Effector CD4-positive, alpha-beta T cell (primary cell): ENCODE data around the gene DGKD.
"Not testable (repeated sequence)": the region's sequence is repeated elsewhere in the genome, so short reads cannot be mapped to it uniquely, and the experiment has no call there.

Experiments used
- DNase-seq: peaks from one replicate; pipeline ENCODE4 v3.0.0-alpha.2; 2020

Gene DGKD

DNA sequence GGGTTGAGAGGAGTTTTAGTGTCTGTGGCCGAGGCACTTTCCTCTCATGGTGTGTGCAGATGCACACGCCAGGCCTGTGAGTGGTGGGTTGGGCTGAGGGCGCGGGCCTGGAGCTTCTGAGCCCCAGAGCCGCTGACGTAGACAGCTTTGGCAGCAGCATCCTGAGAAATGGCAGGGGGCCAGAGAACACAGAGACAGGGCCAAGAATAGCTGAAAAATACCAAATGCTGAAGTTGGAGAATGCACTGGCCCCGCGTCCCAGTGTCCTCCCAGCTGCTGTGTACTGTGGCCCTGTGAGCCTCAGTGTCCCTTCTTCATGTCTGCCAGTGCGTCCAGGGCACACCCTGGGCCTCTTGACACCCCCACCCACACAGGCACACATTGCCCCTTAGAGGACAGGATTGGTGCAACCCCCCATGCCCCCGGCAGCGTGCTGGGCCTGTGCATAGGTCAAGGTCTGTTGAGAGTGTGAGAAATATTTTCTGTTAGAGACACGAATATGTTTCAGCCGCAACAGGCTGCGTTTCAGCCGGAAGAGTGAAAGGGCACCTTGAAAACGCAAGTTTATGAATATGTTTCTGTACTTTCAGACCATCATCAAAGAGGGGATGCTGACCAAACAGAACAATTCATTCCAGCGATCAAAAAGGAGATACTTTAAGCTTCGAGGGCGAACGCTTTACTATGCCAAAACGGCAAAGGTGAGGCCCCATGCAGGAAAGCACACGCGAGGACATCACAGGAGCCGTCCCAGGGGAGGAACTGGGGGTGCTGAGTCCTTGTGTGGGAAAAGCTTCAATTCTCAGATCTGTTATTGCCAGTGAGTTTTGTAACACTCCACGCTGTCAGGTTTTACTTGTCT, 33.6 kb downstream of the DGKD start:
- no peak for DNase-seq

DNA sequence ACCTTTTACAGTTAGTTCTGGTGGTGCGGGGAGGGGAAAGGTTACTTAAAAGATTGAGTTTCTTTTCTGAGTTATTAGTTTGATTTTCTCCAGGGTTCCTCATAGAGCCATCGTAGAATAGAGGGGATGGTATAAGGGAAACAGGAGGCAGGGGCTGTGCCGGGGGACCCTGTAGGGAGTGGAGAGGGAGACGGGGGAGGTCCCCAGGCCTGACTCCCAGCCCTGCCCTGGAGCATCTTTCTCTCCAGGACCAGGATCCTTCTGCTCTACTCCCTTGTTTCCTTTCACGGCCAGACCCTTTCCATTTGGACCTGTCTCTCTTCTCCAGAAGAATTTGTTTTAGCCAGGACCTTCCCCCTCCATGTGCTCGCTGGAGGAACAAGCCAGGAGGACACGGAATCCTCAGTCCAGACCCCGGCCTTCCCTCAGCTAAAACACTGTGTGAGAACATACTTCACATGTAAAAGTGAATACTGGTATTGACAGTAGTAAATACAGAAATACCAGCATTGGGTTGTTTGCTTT, 35.4 kb downstream of the DGKD start:
- no peak for DNase-seq

DNA sequence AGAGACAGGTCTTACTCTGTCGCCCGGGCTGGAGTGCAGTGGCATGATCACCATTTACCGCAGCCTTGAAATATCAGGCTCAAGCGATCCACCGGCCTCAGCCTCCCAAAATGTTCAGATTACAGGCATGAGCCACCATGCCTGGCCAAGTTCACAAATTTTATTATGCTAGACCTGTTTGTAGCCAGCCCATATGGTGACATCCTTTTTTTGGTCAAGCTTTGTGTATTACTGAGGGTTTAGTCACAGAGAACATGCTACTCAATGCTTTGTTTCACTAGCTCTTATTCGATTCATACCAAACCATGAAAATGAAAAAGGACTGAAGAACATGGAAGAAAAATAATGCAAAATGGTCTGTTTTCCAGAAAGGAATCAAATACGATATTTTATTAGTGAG, 41.4 kb downstream of the DGKD start:
- DNase-seq, result no peak

DNA sequence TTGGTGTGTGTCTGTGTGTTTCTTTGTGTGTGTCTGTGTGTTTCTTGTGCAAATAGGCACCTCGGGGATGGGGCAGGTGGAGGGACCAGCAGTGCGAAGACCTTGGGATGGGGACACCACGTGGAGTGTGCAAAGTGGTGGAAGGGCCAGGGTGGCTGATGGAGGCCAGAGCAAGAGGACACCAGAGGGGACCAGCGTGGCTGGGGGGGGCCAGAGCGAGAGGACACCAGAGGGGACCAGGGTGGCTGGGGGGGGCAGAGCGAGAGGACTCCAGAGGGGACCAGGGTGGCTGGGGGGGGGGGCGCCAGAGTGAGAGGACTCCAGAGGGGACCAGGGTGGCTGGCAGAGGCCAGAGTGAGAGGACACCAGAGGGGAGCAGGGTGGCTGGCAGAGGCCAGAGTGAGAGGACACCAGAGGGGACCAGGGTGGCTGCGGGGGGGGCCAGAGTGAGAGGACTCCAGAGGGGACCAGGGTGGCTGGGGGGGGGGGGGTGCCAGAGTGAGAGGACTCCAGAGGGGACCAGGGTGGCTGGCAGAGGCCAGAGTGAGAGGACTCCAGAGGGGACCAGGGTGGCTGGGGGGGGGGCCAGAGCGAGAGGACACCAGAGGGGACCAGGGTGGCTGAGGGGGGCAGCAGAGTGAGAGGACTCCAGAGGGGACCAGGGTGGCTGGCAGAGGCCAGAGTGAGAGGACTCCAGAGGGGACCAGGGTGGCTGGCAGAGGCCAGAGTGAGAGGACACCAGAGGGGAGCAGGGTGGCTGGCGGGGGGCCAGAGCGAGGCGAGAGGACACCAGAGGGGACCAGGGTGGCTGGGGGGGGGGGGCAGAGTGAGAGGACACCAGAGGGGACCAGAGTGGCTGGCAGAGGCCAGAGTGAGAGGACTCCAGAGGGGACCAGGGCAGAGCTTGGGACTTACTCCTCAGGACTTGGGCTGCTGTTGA, 42.7 kb downstream of the DGKD start:
- DNase-seq, result not testable (repeated sequence)

DNA sequence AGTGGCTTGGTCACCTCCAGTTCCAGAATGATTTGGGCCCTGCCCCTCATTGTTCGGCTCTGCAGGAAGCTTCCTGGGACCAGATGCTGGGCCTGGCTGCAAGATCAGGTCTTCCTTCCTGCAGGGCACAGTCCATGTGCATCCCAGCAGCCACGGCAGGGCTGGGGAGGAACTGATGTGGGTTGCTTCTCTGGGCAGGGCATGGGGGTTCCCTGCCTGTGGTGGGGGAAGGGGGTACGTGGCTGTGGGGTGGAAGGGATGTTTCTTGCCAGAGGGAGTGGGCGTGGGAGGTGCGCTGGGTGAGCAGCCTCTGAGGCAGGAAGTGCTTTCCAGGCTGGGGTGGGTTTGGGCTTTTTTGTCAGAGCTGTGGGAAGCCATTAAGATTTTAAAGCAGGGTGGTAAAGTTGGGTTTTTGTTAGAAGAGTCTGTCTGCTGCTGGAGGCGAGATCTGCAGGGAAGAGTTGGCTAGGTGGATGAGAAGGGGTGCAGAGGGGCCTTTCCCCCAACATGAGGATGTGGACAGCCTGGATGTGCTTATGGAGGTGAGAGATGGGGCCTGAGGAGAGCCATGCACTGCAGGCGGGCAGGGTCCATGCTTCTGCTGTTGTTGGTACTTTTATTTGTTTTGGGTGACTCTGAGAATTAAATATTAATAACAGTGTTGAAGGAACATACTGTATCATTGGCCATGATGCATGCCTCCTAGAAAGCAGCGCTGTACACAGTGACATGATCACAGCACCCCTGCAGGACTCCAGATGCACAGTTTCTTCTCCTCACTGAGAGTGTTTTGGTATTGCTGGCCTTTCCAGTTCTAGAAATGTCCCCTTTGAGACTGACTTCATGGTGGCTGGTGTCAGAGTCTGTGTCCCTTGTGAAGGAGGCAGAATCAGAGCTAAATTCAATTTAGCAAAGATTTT, 45.3 kb downstream of the DGKD start:
- DNase-seq, result no peak

DNA sequence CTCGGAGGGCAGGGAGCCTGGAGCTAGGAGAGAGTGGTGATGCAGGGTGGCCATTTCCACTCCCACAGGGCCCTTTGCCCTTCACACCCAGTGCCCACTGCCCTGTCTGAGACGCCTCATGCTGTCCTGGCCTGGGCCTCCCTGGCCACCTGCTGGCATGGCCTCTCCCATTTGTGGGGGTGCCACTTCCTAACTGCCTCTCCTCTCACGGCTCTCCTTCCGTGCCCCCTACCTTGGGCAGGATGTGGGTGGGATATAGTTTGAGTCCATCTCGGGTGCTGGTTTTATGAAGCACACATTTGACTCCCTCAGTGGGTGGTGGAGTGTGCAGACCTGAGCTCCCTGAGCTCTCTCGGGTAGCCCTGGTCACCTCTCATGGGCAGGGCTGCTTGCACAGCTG, 46.0 kb downstream of the DGKD start:
- no peak for DNase-seq

DNA sequence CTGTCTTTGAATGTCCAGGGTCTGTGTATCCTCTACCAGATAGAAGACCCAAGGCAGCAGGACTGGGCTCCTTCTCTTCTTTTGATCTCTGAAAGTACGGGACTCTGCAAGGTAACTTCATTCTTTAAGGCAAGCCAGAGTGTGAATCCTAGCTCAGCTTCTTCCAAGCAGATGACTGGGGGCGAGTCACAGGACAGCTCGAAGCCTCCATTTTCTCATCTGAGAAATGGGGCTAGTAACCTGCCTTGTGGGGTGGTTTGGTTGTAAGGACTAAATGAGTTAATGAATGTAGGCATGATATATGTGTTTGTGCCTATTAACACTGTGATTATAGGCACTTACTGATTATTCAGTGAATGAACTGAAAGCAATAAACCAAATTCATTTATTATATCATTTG, 46.7 kb downstream of the DGKD start:
- DNase-seq, result no peak

DNA sequence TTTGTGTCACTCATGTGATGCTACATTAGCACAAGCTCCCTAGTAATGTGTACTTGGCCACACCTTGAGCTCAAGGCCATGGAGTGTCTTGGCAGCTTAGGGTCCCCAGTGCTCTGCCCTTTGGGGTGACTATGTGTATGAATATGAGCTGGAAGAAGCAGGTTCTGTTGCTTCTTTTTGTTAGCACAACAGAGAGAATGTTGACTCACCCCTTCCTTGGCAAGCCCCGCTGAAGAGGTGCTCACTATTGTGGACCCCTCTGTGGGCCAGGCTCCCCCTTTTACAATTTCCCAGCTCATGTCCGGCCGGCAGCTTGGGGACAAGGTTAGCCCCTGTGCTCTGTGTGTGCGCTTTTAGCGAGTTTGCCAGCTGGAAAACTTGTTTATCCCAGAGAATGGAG, 48.1 kb downstream of the DGKD start:
- DNase-seq, result no peak

DNA sequence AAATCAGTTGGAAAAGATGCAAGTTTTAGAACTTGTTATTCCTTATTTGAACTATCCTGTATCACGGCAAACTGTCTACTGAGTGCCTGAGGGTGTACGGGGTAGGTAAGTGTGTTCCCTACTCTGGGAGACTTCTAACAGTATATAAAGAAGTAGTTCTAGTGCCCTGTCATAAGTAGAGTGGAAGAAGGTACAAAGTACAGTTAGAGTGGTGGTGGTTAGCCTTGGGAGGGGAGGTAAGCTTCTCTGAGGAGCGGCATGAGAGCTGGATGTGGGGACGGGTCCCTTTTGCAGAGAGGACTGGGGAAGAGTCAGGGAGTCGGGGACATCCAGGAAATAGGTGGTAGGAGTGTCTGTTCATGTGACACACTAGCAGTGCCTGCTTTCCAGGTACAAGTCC, 48.5 kb downstream of the DGKD start:
- DNase-seq, result no peak

DNA sequence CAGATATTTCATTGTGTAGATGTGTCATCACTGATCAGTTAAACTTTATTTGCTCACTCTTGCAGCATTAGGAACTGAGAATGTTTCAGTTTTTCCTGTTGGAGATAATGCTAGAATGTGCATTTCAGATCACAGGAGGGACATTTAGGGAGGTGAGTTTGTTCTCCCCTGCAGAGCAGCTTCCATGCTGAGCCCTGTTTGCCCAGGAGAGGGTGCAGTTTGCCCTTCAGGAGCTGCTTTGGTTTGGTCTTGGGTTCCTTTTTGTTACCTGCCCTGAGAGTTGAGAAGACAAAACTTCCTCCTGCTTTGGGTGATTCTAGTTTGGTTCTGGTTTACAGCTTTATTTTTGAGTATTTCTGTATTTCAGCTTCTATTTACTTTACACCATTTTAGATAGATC, 49.9 kb downstream of the DGKD start:
- DNase-seq, result peak; percentile 59

DNA sequence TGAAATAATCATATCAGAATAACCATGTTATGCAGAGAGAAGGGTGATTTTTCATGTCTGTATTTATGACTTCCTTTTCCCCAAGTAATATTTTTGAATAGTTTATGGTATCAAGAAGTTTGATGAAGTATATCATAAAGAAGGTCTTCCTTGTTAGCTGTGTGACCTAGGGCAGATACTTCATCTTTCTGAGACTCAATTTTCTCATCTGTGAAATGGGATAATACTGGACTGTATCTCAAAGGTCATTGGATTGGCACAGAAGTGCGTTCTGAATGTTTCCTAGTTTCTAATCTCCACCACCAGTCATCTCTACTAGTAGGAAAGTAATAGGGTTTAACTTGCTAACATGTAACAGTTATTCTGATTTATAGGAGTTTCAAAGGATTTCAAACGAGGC, 52.6 kb downstream of the DGKD start:
- no peak for DNase-seq

DNA sequence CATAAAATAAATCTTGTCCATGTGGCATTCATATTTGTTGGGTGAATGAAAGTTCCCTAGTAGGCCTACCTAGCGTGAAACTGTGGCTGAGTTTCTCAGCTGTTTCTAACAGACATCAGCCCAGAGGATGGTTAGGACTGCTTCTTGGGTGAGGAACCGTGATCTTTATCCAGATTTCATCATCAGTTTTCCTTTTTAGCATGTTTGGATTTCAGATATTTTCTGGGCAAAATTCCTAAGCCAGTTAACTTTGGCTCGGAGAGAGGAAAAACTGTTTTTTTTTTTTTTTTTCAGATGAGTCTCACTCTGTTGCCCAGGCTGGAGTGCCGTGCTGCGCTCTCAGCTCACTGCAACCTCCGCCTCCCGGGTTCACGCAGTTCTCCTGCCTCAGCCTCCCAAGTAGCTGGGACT, 53.5 kb downstream of the DGKD start:
- DNase-seq, result no peak

DNA sequence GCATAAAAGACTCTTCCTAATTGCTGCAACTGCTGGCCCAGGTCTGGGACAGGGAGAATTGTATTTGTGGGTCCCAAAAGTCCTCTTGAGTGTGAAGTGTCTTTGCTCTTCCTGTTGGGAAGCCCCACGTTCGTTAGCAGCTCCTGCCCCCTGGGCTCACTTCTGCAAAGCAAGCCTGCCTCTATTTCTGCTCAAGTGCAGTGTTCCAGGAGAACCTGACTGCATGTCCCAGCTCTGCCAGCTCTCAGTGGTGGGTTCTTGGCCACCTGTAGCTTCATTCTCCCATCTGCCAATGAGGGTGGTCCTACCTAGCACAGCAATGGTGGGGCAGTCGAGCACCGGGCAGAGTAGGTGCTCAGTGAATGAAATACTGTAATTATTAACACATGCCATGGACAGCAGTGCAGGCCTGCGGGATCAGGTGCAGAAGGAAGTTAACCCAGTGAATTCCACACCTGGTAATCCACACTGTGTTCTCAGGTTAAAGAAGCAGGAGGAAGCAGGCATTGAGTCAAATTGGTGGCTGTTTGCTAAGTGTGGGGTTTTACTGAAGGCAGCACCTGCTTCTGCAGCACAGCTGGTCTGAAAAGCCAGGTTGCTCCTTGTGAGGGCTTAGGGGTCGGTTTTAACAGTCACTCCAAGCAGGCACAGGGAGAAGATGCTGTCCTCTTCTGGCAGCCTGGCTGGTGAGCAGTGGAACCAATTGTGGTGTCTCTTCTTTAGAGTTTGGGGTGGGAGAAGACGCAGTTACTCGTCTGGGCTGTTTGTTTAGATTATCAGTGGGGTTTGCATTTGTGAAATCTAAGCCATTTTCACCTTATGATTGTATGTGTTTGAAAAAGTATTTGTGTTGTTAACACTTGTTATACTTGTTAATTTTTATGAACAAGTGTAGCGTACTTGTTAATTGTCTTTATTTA, 54.3 kb downstream of the DGKD start:
- DNase-seq, result no peak

DNA sequence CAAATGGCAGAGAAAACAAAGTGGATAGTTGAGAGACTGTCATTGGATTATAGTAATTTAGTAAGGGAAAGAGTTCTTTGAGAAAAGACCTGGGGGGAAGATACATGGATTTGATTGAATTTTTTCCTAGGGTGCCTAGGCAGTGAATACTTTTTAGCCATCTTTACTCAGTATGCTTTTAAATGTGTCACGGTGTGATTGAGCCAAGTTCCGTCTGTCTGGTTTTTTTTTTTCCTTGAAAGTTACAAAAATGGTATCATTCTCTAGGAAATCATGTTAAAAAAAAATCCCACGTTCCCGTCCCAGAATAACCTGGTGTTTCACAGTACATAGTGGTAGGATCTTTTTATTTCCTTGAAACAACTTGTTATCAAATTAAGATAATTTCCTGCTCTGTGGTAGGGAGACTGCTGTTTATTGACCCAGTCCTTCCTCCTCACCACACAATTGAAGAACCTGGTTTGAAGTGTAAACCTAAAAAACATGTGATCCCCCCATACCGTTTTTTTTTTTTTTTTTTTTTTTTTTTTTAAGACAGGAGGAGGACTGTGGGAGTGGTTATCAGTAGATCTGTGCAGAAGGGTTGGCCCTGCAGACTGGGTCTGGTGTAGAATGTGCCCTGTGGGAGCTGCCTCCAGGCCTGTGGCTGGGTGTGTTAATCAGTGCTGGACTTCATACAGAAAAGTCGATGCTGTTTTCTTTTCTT, 55.1 kb downstream of the DGKD start:
- no peak for DNase-seq

DNA sequence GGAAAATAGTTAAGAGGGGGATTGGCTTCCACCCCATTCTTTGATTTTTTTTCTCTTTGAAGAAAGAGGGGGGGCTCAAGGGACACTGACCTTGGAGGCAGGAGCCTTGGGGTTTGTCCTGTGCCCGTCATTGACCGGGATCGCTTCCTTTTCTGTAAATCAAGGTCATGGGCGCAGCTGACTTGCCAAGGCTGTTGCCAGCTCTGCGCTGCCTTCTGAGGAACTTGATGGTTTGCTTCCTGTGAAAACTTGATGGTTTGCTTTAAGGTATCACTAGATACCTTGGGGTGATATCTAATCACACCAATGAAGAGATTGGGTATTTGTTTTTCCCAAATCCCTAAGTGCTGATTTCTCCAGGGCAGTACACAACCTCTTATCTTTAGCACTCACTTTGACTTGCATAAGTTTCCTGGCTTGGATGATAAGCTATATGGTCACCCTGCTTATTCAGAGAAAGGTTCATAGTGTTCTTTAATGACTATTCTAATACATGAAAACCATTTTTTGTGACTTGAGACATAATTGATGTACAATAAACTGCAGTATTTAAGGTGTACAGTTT, 56.0 kb downstream of the DGKD start:
- DNase-seq, result no peak

DNA sequence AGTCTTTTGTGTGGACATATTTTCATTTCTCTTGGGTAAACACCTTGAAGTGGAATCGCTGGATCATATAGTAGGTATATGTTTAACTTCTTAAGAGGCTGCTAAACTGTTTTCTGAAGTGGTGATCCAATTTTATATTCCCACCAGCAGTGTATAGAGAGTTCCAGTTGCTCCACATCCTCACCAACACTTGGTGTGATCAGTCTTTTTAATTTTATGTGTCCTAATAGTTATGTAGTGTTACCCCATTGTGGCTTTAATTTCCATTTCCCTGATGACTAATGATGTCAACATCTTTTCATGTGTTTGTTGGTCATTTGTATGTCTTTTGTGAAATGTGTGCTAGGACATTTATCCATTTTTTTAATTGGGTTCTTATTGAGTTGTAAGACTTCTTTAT, 56.9 kb downstream of the DGKD start:
- DNase-seq, result no peak

DNA sequence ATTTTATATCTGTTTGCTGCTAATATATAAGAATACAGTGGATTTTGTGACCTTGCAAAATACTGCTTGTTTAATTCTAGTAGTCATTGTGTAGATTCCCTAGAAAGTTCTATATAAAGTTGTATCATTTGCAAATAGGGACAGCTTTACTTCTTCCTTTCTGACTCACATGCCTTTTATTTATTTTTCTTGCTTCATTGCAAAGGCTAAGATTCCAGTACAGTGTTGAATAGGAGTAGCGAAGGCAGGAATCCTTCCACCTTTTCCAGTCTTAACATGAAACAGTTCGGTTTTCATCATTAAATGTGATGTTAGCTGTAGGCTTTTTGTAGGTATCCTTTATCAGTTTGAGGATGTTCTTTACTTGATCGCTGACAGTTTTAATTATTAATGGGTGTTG, 58.1 kb downstream of the DGKD start:
- no peak for DNase-seq

DNA sequence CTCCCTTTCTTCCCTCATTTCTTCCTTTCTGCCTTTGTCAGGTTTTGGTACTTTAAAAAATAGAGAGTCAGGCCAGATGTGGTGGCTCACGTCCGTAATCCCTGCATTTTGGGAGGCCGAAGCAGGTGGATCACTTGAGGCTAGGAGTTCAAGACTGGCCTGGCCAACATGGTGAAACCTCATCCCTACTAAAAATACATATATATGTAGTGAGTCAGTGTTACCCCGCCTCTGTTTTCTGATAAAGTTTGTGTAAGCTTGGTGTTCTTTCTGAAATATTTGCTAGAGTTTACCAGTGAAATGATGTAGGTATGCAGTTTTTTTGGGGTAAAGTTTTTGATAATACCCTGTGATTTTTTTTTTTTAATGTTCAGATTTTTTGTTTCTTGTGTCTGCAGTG, 58.8 kb downstream of the DGKD start:
- DNase-seq, result no peak

DNA sequence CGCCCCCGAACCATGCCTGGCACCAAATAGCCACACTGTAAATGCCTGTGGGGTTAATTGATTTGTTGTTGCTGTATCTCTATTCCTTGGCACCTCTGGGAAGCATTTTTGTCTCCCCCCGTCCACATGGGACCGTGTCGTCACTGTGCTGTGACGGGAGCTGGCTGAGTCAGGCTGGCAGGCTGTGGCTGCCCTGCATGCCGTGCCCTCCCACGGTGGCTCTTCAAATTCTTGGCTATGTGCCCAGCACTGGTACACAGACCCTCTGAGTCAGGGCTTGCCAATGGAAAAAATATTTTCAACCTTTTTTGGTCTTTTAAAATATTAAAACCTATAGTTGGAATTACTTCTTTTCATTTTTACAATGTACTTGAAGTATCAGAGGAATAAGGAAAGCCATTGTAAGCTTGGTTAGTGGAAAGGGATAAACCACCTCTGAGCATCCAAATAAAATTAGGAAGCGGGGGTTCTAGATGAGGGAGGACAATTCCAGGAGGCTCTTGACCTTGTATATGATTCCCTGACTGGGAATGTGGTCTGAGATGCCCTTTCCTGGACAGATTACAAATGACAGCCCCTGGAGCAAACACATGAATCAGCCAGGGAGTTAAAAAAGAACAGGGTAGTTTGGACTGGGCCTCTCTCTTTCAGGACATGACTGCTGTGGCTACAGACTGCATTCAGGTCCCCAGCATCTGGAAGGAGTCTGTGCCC, 59.4 kb downstream of the DGKD start:
- peak; percentile 35 for DNase-seq

DNA sequence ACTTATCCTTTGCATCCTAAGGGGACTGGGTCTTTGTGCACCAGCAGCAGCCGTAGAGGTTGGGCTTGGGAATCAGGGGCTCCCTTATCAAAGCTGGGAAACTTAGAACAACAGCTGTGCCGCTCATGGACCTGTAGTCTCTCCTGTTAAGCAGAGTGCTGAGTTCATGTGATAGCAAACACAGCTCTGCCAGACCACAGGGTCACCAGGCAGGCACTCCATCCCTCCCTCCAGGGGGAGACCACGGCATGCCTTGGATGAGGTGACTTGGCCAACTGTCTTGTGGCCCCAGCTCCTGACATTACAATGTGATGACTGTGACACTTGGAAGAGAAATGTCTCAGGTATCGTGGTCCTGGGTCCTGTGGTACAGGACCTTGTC, 60.0 kb downstream of the DGKD start:
- no peak for DNase-seq
